HG03575 (cell line): ENCODE measurements around the gene HSPB3.

Source experiments
- ATAC-seq: cut with Tn5 transposase; IDR thresholded peaks from one replicate; pipeline ENCODE4 v1.9.1; 2021; ENCODE audit not compliant: unreplicated experiment, insufficient number of reproducible peaks, low FRiP score; ENCODE audit errors: extremely low read depth

HSPB3 gene

GRCh38 chr5:54495027-54495426 is 39.5 kb downstream of the HSPB3 start:
- no peak for ATAC-seq
